ENCODE data around the gene C1QTNF12. TPM values are rescaled to one million over a fixed set of nuclear protein-coding genes. Genes with fewer than 3 reads are reported as not detected.

The C1QTNF12 gene
- total and polyA plus RNA-seq, 2 experiments from 2014 or later, result 4.1 to 4.2 TPM

- Histone ChIP-seq H2AFZ (no peak overlapping the region), H3K79me2 (replicated peaks; ENCODE audit: insufficient read depth) (peaks cover 2% of the 10 kb centered on the region; the same call in 1 of the 2 replicates), H3K27ac (ENCODE audit: low read depth) (no peak overlapping the region), H3F3A (replicated peaks; ENCODE audit: low read depth) (peaks cover 13% of the 10 kb centered on the region; the same call in 1 of the 2 replicates), H3K4me3 (no peak overlapping the region), H3K4me1 (ENCODE audit: insufficient read depth) (peaks cover 9% of the 10 kb centered on the region), H4K20me1 (replicated peaks; ENCODE audit: insufficient read depth) (peaks cover 2% of the 10 kb centered on the region), H3K36me3 (ENCODE audit: insufficient read depth) (peaks cover 6% of the 10 kb centered on the region; the same call in 1 of the 2 replicates), H3K9me2 (ENCODE audit: insufficient read depth) (no peaks in the 10 kb centered on the region), H3K4me2 (no peak overlapping the region), H3K27me3 (ENCODE audit: insufficient read depth) (no peaks in the 10 kb centered on the region)
- H3K4me1 Mint-ChIP-seq, result peaks cover 21% of the 10 kb centered on the region
- ATAC-seq (no peak), DNase-seq (ENCODE audit: low spot score) (no peak)
- H3K27me3 Mint-ChIP-seq (ENCODE audit: insufficient read depth, low read depth, poor library complexity), result peaks cover 8% of the 10 kb centered on the region
- TF ChIP-seq JUNB (IDR thresholded peaks at IDR 0.05; ENCODE audit: unreplicated experiment) (no peak), ZNF114 (CRISPR knock-in tag; IDR thresholded peaks at IDR 0.05) (no peak), CREB1 (CRISPR knock-in tag; IDR thresholded peaks at IDR 0.05; ENCODE audit: low read depth) (no peak), EZH2 (IDR thresholded peaks at IDR 0.05; ENCODE audit: low read depth, unreplicated experiment) (no peak), ZNF462 (CRISPR knock-in tag; IDR thresholded peaks at IDR 0.05) (no peak), POLR2AphosphoS5 (IDR thresholded peaks at IDR 0.05; ENCODE audit: low read depth) (no peak), ZNF331 (CRISPR knock-in tag; IDR thresholded peaks at IDR 0.05; ENCODE audit: low read depth) (no peak), NANOG (IDR thresholded peaks at IDR 0.05; ENCODE audit: borderline replicate concordance) (no peak), EZH2phosphoT487 (IDR thresholded peaks at IDR 0.05; ENCODE audit: unreplicated experiment) (no peak), STAT1 (IDR thresholded peaks at IDR 0.05; ENCODE audit: unreplicated experiment) (no peak)
- TF ChIP-seq, protein P1, sequence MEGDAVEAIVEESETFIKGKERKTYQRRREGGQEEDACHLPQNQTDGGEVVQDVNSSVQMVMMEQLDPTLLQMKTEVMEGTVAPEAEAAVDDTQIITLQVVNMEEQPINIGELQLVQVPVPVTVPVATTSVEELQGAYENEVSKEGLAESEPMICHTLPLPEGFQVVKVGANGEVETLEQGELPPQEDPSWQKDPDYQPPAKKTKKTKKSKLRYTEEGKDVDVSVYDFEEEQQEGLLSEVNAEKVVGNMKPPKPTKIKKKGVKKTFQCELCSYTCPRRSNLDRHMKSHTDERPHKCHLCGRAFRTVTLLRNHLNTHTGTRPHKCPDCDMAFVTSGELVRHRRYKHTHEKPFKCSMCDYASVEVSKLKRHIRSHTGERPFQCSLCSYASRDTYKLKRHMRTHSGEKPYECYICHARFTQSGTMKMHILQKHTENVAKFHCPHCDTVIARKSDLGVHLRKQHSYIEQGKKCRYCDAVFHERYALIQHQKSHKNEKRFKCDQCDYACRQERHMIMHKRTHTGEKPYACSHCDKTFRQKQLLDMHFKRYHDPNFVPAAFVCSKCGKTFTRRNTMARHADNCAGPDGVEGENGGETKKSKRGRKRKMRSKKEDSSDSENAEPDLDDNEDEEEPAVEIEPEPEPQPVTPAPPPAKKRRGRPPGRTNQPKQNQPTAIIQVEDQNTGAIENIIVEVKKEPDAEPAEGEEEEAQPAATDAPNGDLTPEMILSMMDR (conservative IDR thresholded peaks at IDR 0.05; ENCODE audit: low read depth in 2 of 2), result no peak
- TF ChIP-seq, protein P2, sequence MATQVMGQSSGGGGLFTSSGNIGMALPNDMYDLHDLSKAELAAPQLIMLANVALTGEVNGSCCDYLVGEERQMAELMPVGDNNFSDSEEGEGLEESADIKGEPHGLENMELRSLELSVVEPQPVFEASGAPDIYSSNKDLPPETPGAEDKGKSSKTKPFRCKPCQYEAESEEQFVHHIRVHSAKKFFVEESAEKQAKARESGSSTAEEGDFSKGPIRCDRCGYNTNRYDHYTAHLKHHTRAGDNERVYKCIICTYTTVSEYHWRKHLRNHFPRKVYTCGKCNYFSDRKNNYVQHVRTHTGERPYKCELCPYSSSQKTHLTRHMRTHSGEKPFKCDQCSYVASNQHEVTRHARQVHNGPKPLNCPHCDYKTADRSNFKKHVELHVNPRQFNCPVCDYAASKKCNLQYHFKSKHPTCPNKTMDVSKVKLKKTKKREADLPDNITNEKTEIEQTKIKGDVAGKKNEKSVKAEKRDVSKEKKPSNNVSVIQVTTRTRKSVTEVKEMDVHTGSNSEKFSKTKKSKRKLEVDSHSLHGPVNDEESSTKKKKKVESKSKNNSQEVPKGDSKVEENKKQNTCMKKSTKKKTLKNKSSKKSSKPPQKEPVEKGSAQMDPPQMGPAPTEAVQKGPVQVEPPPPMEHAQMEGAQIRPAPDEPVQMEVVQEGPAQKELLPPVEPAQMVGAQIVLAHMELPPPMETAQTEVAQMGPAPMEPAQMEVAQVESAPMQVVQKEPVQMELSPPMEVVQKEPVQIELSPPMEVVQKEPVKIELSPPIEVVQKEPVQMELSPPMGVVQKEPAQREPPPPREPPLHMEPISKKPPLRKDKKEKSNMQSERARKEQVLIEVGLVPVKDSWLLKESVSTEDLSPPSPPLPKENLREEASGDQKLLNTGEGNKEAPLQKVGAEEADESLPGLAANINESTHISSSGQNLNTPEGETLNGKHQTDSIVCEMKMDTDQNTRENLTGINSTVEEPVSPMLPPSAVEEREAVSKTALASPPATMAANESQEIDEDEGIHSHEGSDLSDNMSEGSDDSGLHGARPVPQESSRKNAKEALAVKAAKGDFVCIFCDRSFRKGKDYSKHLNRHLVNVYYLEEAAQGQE (IDR thresholded peaks at IDR 0.05; ENCODE audit: unreplicated experiment), result no peak
- TF ChIP-seq, protein P3, sequence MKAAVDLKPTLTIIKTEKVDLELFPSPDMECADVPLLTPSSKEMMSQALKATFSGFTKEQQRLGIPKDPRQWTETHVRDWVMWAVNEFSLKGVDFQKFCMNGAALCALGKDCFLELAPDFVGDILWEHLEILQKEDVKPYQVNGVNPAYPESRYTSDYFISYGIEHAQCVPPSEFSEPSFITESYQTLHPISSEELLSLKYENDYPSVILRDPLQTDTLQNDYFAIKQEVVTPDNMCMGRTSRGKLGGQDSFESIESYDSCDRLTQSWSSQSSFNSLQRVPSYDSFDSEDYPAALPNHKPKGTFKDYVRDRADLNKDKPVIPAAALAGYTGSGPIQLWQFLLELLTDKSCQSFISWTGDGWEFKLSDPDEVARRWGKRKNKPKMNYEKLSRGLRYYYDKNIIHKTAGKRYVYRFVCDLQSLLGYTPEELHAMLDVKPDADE (IDR thresholded peaks at IDR 0.05), result no peak
- no peak overlapping the region for H3K27ac Mint-ChIP-seq
- no peaks in the 10 kb centered on the region for H3K9me3 Mint-ChIP-seq
- H3K4me3 Mint-ChIP-seq, result no peak overlapping the region
- H3K36me3 Mint-ChIP-seq (ENCODE audit: low read depth), result peaks cover 49% of the 10 kb centered on the region
These were observed 7.6 kb upstream of the C1QTNF12 start for GRCh38 chr1:1253972-1254666.
